Stomach (tissue), 4 donors: Measurements from ENCODE around the gene STRADA.

Experiments
- EP300 ChIP-seq: sonication (generic); formaldehyde crosslinking; IDR thresholded peaks from one replicate; pipeline ENCODE4 v1.6.1; 2017; ENCODE audit warnings: antibody characterized with exemption
- POLR2A ChIP-seq, 4 donors: fragments of 450-650 bp; IDR thresholded peaks; one replicate each; pipeline ENCODE4 v1.6.1; 2016; ENCODE audit warnings: antibody characterized with exemption in 4 of 4, control low read depth in 2 of 4, mild to moderate bottlenecking in 1 of 4, moderate library complexity in 1 of 4
- POLR2AphosphoS5 ChIP-seq, 3 donors: sonication (generic); formaldehyde crosslinking; IDR thresholded peaks; one replicate each; pipeline ENCODE4 v1.6.1; 2016; ENCODE audit warnings: antibody characterized with exemption in 3 of 3
- TF ChIP-seq, protein P1 (sequence below), 7 experiments: fragments of 450-650 bp in 4 of 7; fragments of 200-600 bp in 3 of 7; sonication (generic) in 3 of 7; IDR thresholded peaks; one replicate each; pipeline ENCODE4 v1.5.1; 2016 to 2019; ENCODE audit warnings: antibody characterized with exemption in 7 of 7, control low read depth in 2 of 7, mild to moderate bottlenecking in 1 of 7

DNA sequence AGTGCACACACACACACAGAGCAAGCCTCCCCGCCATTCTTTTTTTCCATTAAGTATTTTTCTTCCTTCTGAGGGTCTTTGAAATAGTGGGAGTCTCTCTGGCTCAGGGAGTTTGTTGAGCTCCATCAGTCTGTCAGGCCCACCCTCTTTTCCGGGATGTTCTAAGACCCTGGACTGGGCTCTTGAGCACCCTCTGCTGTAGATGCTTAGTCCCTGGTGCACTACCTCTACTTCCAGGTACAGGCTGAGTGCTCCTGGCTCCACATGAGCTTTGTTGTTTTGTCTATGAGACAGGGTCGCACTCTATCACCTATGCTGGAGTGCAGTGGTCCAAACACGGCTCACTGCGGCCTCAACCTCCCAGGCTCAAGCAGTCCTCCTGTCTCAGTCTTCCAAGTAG, 62.4 kb downstream of the STRADA start:
- no peak for TF ChIP-seq POLR2A (IDR thresholded peaks at IDR 0.05)
- no peak for TF ChIP-seq POLR2AphosphoS5 (IDR thresholded peaks at IDR 0.05)
- TF ChIP-seq, protein P1, sequence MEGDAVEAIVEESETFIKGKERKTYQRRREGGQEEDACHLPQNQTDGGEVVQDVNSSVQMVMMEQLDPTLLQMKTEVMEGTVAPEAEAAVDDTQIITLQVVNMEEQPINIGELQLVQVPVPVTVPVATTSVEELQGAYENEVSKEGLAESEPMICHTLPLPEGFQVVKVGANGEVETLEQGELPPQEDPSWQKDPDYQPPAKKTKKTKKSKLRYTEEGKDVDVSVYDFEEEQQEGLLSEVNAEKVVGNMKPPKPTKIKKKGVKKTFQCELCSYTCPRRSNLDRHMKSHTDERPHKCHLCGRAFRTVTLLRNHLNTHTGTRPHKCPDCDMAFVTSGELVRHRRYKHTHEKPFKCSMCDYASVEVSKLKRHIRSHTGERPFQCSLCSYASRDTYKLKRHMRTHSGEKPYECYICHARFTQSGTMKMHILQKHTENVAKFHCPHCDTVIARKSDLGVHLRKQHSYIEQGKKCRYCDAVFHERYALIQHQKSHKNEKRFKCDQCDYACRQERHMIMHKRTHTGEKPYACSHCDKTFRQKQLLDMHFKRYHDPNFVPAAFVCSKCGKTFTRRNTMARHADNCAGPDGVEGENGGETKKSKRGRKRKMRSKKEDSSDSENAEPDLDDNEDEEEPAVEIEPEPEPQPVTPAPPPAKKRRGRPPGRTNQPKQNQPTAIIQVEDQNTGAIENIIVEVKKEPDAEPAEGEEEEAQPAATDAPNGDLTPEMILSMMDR (IDR thresholded peaks at IDR 0.05): no peak
- no peak for TF ChIP-seq EP300
